Activated CD8-positive, alpha-beta memory T cell treated with anti-CD3 and anti-CD28 coated beads for 48 hours (primary cell): ENCODE results near the gene NKAPL.

Source experiments
- DNase-seq, 3 experiments: peaks; one replicate each; pipeline ENCODE4 v3.0.0-alpha.2; 2020; ENCODE audit warnings: low read depth in 2 of 3, low spot score in 2 of 3

Gene NKAPL

GRCh38 chr6:28258877-28259777 lies at the start of gene NKAPL:
NKAPL (plus strand) TSS chr6:28259297; CDS start chr6:28259372, 75 bp downstream.
- peak; percentile 33 to 46 (median 37) for DNase-seq

- DNase-seq = no peak
Observed at GRCh38 chr6:28209753-28210535, 49.2 kb upstream of the NKAPL start.

GRCh38 chr6:28211840-28212509 lies 47.1 kb upstream of the NKAPL start:
- DNase-seq = no peak

- DNase-seq = peak; percentile 43 to 81 (median 65)
Observed at GRCh38 chr6:28212510-28213212, 46.4 kb upstream of the NKAPL start.

GRCh38 chr6:28213213-28213523 lies 45.9 kb upstream of the NKAPL start:
- no peak for DNase-seq

GRCh38 chr6:28215425-28215824 lies 43.7 kb upstream of the NKAPL start:
- no peak for DNase-seq

GRCh38 chr6:28217890-28218289 lies 41.2 kb upstream of the NKAPL start:
- DNase-seq = no peak

- no peak for DNase-seq
Observed at GRCh38 chr6:28218312-28219248, 40.5 kb upstream of the NKAPL start.

GRCh38 chr6:28220257-28221133 lies 38.6 kb upstream of the NKAPL start:
- no peak for DNase-seq

GRCh38 chr6:28224131-28225055 lies 34.7 kb upstream of the NKAPL start:
- DNase-seq = no peak

GRCh38 chr6:28225056-28225834 lies 33.9 kb upstream of the NKAPL start, which contains the start of gene ZSCAN9:
ZSCAN9 (plus strand) TSS chr6:28225275; CDS start chr6:28227085, 1,810 bp downstream.
- DNase-seq = no peak

- DNase-seq = no peak
Observed at GRCh38 chr6:28226460-28226859, 32.6 kb upstream of the NKAPL start.

- DNase-seq = no peak
Observed at GRCh38 chr6:28232785-28233184, 26.3 kb upstream of the NKAPL start.

- DNase-seq = no peak
Observed at GRCh38 chr6:28235912-28236452, 23.1 kb upstream of the NKAPL start.

- no peak for DNase-seq
Observed at GRCh38 chr6:28239636-28240035, 19.5 kb upstream of the NKAPL start.

- DNase-seq = no peak
Observed at GRCh38 chr6:28240471-28240870, 18.6 kb upstream of the NKAPL start.

GRCh38 chr6:28243946-28244345 lies 15.2 kb upstream of the NKAPL start:
- no peak for DNase-seq
